Transverse colon (tissue), 4 donors: ENCODE results near the gene ANKRD40CL.

Experiments used
- POLR2AphosphoS5 ChIP-seq, 3 donors: sonication (generic); formaldehyde crosslinking; IDR thresholded peaks; one replicate each; pipeline ENCODE4 v1.6.1; 2016; ENCODE audit warnings: antibody characterized with exemption in 3 of 3
- TF ChIP-seq, protein P1 (sequence below), 5 experiments: fragments of 200-600 bp in 3 of 5; fragments of 450-650 bp in 2 of 5; sonication (generic) in 3 of 5; IDR thresholded peaks; 1 replicate in 2 of 5; 2 replicates in 3 of 5; pipeline ENCODE4 v1.5.1; 2016 to 2017; ENCODE audit warnings: antibody characterized with exemption in 5 of 5, inconsistent platforms in 3 of 5, mild to moderate bottlenecking in 2 of 5, moderate library complexity in 1 of 5

- TF ChIP-seq, protein P1, sequence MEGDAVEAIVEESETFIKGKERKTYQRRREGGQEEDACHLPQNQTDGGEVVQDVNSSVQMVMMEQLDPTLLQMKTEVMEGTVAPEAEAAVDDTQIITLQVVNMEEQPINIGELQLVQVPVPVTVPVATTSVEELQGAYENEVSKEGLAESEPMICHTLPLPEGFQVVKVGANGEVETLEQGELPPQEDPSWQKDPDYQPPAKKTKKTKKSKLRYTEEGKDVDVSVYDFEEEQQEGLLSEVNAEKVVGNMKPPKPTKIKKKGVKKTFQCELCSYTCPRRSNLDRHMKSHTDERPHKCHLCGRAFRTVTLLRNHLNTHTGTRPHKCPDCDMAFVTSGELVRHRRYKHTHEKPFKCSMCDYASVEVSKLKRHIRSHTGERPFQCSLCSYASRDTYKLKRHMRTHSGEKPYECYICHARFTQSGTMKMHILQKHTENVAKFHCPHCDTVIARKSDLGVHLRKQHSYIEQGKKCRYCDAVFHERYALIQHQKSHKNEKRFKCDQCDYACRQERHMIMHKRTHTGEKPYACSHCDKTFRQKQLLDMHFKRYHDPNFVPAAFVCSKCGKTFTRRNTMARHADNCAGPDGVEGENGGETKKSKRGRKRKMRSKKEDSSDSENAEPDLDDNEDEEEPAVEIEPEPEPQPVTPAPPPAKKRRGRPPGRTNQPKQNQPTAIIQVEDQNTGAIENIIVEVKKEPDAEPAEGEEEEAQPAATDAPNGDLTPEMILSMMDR (IDR thresholded peaks at IDR 0.05) = no peak
- no peak for TF ChIP-seq POLR2AphosphoS5 (IDR thresholded peaks at IDR 0.05)
Observed at GRCh38 chr17:50813583-50813982, 46.3 kb upstream of the ANKRD40CL start.
